ENCODE data around the gene TNS3.

Gene TNS3

GRCh38 chr7:47539398-47540052, 42.4 kb downstream of the TNS3 start:
- DNase-seq: no peak

GRCh38 chr7:47538846-47539311, 43.0 kb downstream of the TNS3 start:
- no peak for DNase-seq

DNA sequence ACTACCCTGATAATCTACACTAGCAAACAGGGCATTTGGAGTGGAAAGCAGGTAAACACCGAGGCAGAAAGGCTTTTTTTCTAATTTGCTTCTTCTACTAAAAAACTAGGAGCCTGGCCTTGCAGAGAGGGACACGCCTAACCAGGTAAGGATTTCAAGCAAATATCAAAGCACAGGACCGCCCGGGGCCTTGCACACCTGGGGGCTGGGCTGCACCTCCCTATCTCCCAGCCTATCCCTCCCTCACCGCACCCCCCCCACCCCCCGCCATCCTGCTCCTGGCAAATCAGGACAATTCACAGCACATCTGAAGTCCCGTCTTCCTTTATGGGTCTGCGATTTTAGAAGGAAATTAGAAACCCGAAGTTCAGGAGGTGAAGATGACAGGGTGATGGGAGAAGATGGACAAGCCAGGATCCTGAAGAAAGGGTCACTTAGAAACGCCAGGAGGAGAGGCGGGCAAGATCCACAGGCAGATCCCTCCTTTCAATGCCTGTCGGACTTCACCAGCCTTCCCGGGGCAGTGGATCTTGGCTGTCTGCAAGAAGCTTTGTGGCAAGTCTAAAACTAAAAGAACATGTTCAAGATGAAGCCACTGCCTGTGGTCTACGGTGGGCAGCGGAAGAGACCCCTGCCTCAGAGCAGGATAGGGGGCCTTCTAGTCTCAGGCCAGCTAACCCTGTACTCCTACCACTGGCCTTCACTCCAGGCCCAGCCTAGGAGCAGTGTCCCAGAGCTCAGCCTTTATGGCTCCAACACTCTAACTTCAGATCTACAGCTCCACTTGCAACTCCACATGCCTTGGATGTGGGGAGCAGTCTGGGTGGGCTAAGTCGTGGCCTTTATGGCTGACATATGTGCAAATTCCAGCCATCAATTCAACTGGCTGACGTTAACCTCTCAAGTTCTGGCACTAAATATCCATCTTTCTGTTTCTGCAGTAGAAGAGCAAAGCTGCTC, 43.9 kb downstream of the TNS3 start:
- no peak for DNase-seq

DNA sequence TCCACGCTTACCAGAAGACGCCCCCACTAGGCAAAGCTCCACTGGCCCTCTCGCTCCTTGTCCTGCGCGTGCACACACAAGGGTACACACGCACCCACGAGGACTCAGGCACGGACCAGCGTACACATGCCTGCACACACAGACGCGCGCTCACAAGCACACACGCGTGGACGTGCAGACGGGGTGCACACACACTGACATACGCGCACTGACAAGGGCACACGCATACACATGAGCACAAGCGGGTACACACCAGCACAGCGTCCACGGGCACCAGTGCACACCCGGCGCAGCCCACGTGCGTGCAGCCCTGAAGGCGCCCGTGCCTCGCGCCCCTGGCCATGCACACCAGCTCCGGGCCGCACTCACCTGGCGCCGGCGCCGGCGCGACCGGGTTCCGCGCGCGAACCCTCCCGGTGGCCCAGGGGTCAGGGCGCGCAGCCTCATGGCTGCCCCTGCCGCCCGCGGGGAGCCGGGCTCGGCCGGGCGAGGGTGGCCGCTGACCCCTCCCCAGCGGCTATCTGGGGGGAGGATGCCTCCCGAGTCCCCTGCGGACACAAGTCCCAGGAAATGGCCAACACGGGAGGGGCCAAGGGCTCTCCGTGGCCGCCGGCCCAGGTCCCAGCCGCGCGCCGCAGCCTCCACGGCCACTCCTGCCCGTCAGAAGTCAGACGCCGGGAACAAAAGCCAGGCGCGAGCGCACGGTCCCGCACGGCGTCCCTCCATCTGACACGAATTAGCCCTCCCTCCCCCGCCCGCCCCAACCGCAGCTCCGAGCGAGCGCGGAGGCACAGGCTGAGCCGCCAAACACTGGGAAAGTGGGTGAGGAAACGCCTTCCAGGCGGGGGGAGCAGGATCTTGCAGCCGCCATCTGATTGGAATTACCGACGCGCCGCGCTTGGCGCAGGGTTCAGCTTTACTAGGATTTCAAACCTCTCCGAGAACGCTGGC, 45.0 kb downstream of the TNS3 start:
- no peak for DNase-seq

- DNase-seq: no peak
These were observed 45.9 kb downstream of the TNS3 start for GRCh38 chr7:47535704-47536628.

GRCh38 chr7:47535035-47535703, 46.7 kb downstream of the TNS3 start:
- no peak for DNase-seq

GRCh38 chr7:47534322-47535034, 47.4 kb downstream of the TNS3 start:
- no peak for DNase-seq

- no peak for DNase-seq
These were observed 50.1 kb downstream of the TNS3 start for GRCh38 chr7:47531584-47532492.

- no peak for DNase-seq
These were observed 51.9 kb downstream of the TNS3 start for GRCh38 chr7:47529826-47530555.

GRCh38 chr7:47529405-47529804, 52.5 kb downstream of the TNS3 start:
- DNase-seq: no peak

DNA sequence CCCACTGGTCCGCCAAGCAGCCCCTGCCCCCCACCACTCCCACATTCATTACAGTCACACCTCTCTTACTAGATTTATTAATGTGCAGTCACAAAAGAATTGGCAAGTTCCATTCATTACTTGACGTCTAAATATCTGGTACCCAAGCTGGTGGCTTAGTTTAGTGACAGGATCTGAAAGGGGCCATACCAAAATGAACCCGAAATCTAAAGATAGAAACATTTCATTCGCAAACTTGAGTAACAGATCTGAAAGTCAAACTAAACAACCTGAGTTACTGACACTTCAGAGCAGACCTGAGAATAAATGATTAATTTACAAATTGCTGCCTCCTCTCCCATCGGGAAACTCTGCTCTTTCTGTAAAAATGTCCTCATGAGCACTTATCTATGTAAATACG, 53.4 kb downstream of the TNS3 start:
- no peak for DNase-seq

GRCh38 chr7:47526466-47526865, 55.4 kb downstream of the TNS3 start:
- DNase-seq: no peak

- no peak for DNase-seq
These were observed 56.8 kb downstream of the TNS3 start for GRCh38 chr7:47525066-47525623.

GRCh38 chr7:47523401-47523800, 58.5 kb downstream of the TNS3 start:
- DNase-seq: no peak

DNA sequence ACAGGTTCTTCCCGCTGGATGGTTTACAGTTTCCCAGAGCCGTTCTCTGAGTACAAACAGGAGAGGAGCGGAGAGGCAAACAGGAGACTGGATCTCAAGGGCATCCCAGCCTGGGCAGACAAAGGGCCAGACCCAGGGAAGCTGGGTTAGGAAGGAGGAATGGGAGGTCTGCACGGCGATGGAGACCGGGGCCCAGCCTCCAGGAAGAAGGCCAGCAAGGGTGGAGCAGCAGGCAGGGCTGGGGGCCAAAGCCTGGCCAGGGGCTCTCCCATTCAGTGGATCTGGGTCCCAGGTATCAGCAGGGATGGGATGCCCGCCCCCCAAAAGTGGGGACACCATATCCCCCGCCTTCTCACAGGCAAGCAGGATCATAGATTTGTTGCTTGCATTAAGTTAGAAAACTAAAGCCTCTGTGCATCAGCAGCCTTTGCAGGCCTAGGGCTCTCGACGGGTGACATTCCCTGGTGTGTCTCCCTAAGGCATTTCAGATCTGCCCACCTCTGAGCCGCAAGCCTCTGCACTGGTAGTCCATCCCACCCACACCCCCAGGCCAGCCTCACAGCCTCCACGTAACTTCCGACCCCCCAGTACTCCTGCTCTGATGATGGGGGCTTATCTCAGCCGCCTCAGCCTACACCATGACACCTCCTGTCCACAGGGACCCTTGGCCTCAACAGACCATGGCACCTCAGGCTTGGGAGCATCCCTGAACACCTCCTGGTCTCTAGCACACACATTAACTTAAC, 59.9 kb downstream of the TNS3 start:
- no peak for DNase-seq

- no peak for DNase-seq
These were observed 60.7 kb downstream of the TNS3 start for GRCh38 chr7:47521011-47521795.

GRCh38 chr7:47520406-47520805, 61.5 kb downstream of the TNS3 start:
- no peak for DNase-seq

Measured in activated CD4-positive, alpha-beta T cell treated with anti-CD3 and anti-CD28 coated beads, Interleukin-2, Interleukin-6, amounts not matched to agents 100 ng/mL and 50 ng/mL, durations not matched to agents 16 hours and 8 hours (primary cell).